WI38 (cell line): ENCODE results near the gene RPP21.
A peak's percentile ranks its signal among the peaks of the same experiment; 100 is the strongest.

Source experiments
- H3K4me3 ChIP-seq: 2 replicates; pipeline ENCODE4 v1.5.1; 2011; ENCODE audit warnings: low read depth, mild to moderate bottlenecking, control low read depth, low read length
- TF ChIP-seq, protein P1 (sequence below): IDR thresholded peaks from 2 replicates; pipeline ENCODE4 v1.5.1; 2012; ENCODE audit warnings: low read depth, mild to moderate bottlenecking, control low read depth, low read length

Gene RPP21

DNA sequence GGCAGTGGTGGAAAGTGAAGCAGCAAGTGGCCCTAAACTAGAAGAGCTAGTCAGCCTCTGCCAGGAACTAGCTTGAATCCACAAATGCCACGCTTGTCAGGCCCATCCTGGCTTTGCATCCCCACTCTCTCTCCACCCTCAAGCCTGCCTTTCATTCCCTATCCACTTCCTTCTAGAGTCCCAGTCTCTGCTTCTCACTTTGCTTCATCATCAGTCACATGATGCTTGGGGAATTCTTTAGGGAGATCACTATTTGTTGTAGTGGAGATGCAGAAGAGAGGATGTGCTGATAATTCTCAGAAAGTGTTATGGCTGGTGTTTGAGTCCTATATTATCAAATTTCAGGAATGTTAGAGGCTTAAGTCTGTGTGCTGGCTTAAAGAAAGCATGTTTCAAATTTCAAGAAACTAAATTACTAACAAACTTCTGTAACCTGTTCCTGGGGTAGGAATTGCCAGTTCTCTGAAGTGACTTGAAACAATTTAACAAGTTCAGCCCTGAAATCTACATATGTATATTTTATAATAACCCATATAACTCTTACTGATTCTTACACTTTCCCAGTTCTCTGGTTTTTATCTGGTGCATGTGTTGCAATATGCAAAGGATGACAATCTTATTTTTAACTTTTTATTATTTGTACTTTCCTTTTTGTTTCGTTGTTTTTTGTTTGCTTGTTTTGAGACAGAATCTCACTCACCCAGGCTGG is 10.7 kb upstream of the RPP21 start:
- H3K4me3 ChIP-seq: no peak overlapping the region
- TF ChIP-seq, protein P1, sequence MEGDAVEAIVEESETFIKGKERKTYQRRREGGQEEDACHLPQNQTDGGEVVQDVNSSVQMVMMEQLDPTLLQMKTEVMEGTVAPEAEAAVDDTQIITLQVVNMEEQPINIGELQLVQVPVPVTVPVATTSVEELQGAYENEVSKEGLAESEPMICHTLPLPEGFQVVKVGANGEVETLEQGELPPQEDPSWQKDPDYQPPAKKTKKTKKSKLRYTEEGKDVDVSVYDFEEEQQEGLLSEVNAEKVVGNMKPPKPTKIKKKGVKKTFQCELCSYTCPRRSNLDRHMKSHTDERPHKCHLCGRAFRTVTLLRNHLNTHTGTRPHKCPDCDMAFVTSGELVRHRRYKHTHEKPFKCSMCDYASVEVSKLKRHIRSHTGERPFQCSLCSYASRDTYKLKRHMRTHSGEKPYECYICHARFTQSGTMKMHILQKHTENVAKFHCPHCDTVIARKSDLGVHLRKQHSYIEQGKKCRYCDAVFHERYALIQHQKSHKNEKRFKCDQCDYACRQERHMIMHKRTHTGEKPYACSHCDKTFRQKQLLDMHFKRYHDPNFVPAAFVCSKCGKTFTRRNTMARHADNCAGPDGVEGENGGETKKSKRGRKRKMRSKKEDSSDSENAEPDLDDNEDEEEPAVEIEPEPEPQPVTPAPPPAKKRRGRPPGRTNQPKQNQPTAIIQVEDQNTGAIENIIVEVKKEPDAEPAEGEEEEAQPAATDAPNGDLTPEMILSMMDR: no peak

DNA sequence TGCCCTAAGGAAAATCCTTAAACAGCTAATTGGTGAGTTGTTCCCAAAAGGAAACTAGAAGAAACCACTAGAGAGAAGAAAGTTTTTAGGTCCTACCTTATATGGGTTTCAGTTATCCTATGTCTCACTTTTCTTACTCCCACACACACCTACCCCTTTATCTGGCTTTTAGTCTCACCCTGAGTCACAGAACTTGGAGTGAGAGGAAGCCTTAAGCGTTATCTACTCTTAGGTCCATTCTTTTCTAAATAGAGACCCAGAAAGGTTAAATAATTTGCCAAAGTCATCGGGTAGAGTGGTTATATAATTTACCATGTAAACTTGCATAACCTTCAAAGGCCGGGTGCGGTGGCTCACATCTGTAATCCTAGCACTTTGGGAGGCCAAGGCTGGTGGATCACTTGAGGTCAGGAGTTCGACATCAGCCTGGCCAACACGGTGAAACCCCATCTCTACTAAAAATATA is 4.3 kb upstream of the RPP21 start:
- TF ChIP-seq, protein P1: no peak
- H3K4me3 ChIP-seq: no peak overlapping the region

DNA sequence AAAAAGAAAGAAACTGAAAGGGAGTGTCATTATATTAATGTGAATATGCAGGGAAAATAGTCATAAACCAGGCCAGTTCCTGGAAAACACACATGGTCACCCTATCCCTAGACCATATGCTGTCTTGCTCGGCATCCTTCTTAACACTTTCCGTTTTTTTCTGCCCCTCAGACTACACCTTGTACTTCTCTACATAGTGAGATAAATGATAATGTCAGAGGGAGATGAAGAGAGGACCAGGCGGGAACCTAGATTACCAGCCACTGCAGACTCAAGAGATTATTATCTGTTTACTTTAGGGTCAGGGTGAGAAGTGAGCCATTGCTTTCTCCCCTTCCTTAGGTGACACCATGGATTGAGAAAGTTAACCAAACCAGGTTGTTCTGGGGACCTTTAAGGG is 3.7 kb upstream of the RPP21 start:
- no peak overlapping the region for H3K4me3 ChIP-seq
- TF ChIP-seq, protein P1: no peak

DNA sequence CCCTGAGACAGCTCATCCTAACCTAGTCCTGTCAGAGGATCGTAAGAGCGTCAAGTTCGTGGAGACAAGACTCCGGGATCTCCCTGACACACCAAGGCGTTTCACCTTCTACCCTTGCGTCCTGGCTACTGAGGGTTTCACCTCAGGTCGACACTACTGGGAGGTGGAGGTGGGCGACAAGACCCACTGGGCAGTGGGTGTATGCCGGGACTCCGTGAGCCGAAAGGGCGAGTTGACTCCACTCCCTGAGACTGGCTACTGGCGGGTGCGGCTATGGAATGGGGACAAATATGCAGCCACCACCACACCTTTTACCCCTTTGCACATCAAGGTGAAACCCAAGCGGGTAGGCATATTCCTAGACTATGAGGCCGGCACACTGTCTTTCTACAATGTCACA is 3.2 kb upstream of the RPP21 start:
- H3K4me3 ChIP-seq: no peak overlapping the region
- TF ChIP-seq, protein P1: no peak

DNA sequence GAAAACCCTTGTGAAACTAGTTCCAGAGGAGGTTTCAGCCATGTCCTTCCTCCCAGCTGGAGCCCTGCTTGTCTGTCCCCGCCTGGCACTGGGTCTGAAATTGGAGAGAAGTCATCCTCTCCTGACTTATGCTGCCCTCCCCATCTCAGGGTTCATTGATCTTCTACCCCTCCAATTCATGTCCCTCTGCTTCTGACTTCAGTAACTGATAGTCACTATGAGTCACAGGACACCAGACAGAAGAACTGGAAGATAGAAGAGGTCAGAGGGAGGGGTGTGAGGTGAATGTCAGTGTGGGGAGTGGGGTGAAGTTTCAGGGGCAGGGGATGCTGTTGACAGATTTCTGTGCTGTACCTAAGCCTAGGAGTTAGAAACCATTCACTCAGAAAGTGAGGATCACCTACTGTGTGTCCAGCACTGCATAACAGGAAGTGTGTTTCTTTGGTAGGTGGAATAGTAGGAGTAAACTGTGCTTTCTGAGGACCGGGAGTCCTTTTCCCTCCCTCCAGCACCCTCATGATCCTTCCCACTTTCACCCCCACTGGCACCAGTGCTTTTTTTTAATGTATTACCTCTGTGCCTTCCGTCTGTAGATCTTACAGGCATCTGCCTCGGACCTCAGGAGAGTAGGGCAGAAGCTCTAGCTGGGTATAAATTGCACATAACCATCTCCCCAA is 627 bp upstream of the RPP21 start:
- H3K4me3 ChIP-seq: peak overlapping the region; percentile 70; the same call in 1 of the 2 replicates
- TF ChIP-seq, protein P1: no peak

DNA sequence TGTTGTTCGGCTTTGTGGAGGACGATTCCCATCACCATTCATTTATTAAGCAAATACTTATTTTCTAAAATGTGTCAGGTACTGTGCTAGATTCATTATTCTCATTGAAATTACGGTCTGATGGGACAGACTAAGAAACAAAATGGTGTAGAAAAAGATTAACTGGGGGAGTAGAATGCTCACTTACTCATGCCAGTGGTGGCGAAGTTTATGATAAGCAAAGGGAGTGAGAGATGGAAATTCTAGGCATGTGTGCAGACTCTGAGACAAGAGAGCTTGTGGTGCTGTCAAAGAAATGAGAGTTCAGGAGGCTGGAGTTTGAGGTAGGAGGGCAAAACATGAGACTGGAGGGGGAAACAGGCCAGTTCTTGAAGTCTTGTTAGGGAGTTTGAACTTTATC is 896 bp downstream of the RPP21 start:
- peak overlapping the region; percentile 70 for H3K4me3 ChIP-seq
- TF ChIP-seq, protein P1: no peak

DNA sequence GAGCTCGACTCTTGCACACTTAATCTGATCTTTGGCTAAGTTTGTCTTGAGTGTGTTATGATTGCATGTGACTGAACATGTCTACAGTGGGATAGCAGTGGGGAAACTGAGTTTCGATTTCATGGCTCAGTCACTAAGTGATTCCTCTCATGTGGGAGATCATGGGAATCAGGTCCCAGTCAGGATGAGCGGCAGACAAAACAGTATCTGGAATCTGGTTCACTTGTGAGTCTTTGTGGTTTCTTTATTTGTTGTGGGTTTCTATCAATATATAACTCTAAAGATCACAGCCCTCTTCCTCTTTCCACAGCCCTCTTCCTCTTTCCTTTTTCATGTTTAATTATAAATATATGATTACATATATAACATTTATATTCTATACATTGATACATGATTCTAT is 4.0 kb downstream of the RPP21 start:
- H3K4me3 ChIP-seq: no peak overlapping the region
- TF ChIP-seq, protein P1: no peak
